GM21515 (cell line): ENCODE measurements around the gene PCDHGA2.
"Not testable (repeated sequence)": the region's sequence is repeated elsewhere in the genome, so short reads cannot be mapped to it uniquely, and the experiment has no call there.

Experiments used
- ATAC-seq: cut with Tn5 transposase; IDR thresholded peaks from one replicate; pipeline ENCODE4 v1.9.1; 2021; ENCODE audit not compliant: unreplicated experiment

The PCDHGA2 gene

GRCh38 chr5:141338538-141339306 lies at the start of gene PCDHGA2:
Gene PCDHGA2 (plus strand): TSS chr5:141338760.
- ATAC-seq = no peak

GRCh38 chr5:141298376-141298775 lies 40.2 kb upstream of the PCDHGA2 start:
- no peak for ATAC-seq

- ATAC-seq = no peak
These were observed 34.8 kb upstream of the PCDHGA2 start, which contains the start of gene SLC25A2 for GRCh38 chr5:141303756-141304155. Gene SLC25A2 (minus strand): TSS chr5:141304049. CDS start chr5:141303865, 184 bp downstream.

- no peak for ATAC-seq
These were observed 31.9 kb upstream of the PCDHGA2 start for GRCh38 chr5:141306630-141307029.

GRCh38 chr5:141313711-141314110 lies 24.8 kb upstream of the PCDHGA2 start:
- no peak for ATAC-seq

- ATAC-seq = not testable (repeated sequence)
These were observed 21.6 kb upstream of the PCDHGA2 start for GRCh38 chr5:141316963-141317362.

GRCh38 chr5:141319202-141319601 lies 19.4 kb upstream of the PCDHGA2 start:
- ATAC-seq = no peak

- ATAC-seq = no peak
These were observed 18.9 kb upstream of the PCDHGA2 start for GRCh38 chr5:141319699-141320098.

- peak; percentile 95 for ATAC-seq
These were observed 18.1 kb upstream of the PCDHGA2 start, which contains the start of gene TAF7 for GRCh38 chr5:141320225-141321169. Gene TAF7 (minus strand): TSS chr5:141320784. CDS start chr5:141320044, 740 bp downstream.

- ATAC-seq = no peak
These were observed 16.3 kb upstream of the PCDHGA2 start for GRCh38 chr5:141322261-141322660.

GRCh38 chr5:141326088-141326854 lies 12.3 kb upstream of the PCDHGA2 start:
- ATAC-seq = peak; percentile 92

- no peak for ATAC-seq
These were observed 10.3 kb upstream of the PCDHGA2 start for GRCh38 chr5:141328231-141328630.

- ATAC-seq = no peak
These were observed 8.1 kb upstream of the PCDHGA2 start, which contains the start of gene PCDHGA1 for GRCh38 chr5:141330299-141331080. Gene PCDHGA1 (plus strand): TSS chr5:141330514.

- ATAC-seq = not testable (repeated sequence)
These were observed 6.0 kb upstream of the PCDHGA2 start for GRCh38 chr5:141332571-141332970.

- not testable (repeated sequence) for ATAC-seq
These were observed 2.3 kb downstream of the PCDHGA2 start for GRCh38 chr5:141340781-141341354.

- no peak for ATAC-seq
These were observed 4.2 kb downstream of the PCDHGA2 start for GRCh38 chr5:141342773-141343172.

- no peak for ATAC-seq
These were observed 4.8 kb downstream of the PCDHGA2 start, which contains the start of gene PCDHGA3 for GRCh38 chr5:141343242-141343952. Gene PCDHGA3 (plus strand): TSS chr5:141343829. CDS start chr5:141344034, 205 bp downstream.

GRCh38 chr5:141343953-141344463 lies 5.4 kb downstream of the PCDHGA2 start:
- ATAC-seq = no peak

GRCh38 chr5:141345327-141345726 lies 6.8 kb downstream of the PCDHGA2 start:
- ATAC-seq = no peak
